Stomach (tissue), 4 donors: ENCODE measurements around the gene TSC1.

Experiments used
- CTCF ChIP-seq, 7 experiments: fragments of 450-650 bp in 4 of 7; fragments of 200-600 bp in 3 of 7; sonication (generic) in 3 of 7; IDR thresholded peaks; one replicate each; pipeline ENCODE4 v1.5.1; 2016 to 2019; ENCODE audit warnings: antibody characterized with exemption in 7 of 7, control low read depth in 2 of 7, mild to moderate bottlenecking in 1 of 7
- EP300 ChIP-seq: sonication (generic); formaldehyde crosslinking; IDR thresholded peaks from one replicate; pipeline ENCODE4 v1.6.1; 2017; ENCODE audit warnings: antibody characterized with exemption
- POLR2A ChIP-seq, 4 donors: fragments of 450-650 bp; IDR thresholded peaks; one replicate each; pipeline ENCODE4 v1.6.1; 2016; ENCODE audit warnings: antibody characterized with exemption in 4 of 4, control low read depth in 2 of 4, mild to moderate bottlenecking in 1 of 4, moderate library complexity in 1 of 4
- POLR2AphosphoS5 ChIP-seq, 3 donors: sonication (generic); formaldehyde crosslinking; IDR thresholded peaks; one replicate each; pipeline ENCODE4 v1.6.1; 2016; ENCODE audit warnings: antibody characterized with exemption in 3 of 3

GRCh38 chr9:132939169-132939568 is 5.2 kb downstream of the TSC1 start:
- TF ChIP-seq POLR2AphosphoS5 (IDR thresholded peaks at IDR 0.05) (no peak), CTCF (IDR thresholded peaks at IDR 0.05) (no peak), POLR2A (IDR thresholded peaks at IDR 0.05) (no peak), EP300 (no peak)
